Measurements from ENCODE around the gene VANGL1. TPM values are rescaled to one million over a fixed set of nuclear protein-coding genes. Genes with fewer than 3 reads are reported as not detected.

Gene VANGL1
- total RNA-seq, 1 donor from 2014 or later: 9.9 TPM

Other genes starting within 250 kb of the VANGL1 start
- gene CASQ2, start 126.7 kb downstream of the VANGL1 start, total RNA-seq: not detected in 2 replicates
- gene NHLH2, start 199.2 kb downstream of the VANGL1 start, total RNA-seq: not detected in 2 replicates

All from activated T-helper 1 cell treated with anti-CD3 and anti-CD28 coated beads, Interleukin-12 subunit alpha, Interleukin-12 subunit beta, Interleukin-2, Interleukin-4 antibody, amounts not matched to agents 30 ng/mL and 10 ng/mL and 1 ng/mL, durations not matched to agents 14 hours and 24 hours and 36 hours (primary cell).